ENCODE measurements around the gene ZNF491.
"Not testable (repeated sequence)": the region's sequence is repeated elsewhere in the genome, so short reads cannot be mapped to it uniquely, and the experiment has no call there.

The ZNF491 gene

DNA sequence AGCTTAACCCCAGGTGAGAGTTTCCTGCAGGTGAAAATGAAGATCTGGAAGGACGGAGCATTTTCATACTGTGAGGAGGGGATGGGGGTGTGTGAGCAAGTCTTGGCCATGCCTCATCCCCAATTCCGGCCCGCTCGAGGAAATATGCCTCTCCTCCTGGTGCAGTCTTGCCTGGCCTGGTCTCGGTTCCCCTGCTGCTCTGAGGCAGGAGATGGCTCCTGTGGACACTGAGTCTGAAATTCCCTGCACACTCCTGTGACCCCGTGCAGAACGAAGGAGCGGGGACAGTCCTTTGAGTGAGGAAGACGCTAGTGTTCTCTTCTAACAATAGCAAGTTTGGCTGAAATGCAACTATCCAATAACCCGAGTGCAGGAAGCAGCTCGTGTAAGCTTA lies 49.9 kb downstream of the ZNF491 start:
- Histone ChIP-seq H3K4me1 (ENCODE audit: control insufficient read depth, insufficient read depth, low read length) (peaks cover 4% of the 10 kb centered on the region), H3K4me3 (ENCODE audit: low read length) (peak overlapping the region; percentile 78), H3K9me3 (ENCODE audit: control insufficient read depth, low read length) (no peaks in the 10 kb centered on the region), H3K9ac (ENCODE audit: low read length) (no peak overlapping the region), H3K27me3 (replicated peaks; ENCODE audit: control insufficient read depth, insufficient read depth, low read length) (no peaks in the 10 kb centered on the region), H3K36me3 (ENCODE audit: control insufficient read depth, insufficient read depth, low read length, severe bottlenecking) (no peaks in the 10 kb centered on the region)
- no peak for DNase-seq (ENCODE audit: low read depth)

DNA sequence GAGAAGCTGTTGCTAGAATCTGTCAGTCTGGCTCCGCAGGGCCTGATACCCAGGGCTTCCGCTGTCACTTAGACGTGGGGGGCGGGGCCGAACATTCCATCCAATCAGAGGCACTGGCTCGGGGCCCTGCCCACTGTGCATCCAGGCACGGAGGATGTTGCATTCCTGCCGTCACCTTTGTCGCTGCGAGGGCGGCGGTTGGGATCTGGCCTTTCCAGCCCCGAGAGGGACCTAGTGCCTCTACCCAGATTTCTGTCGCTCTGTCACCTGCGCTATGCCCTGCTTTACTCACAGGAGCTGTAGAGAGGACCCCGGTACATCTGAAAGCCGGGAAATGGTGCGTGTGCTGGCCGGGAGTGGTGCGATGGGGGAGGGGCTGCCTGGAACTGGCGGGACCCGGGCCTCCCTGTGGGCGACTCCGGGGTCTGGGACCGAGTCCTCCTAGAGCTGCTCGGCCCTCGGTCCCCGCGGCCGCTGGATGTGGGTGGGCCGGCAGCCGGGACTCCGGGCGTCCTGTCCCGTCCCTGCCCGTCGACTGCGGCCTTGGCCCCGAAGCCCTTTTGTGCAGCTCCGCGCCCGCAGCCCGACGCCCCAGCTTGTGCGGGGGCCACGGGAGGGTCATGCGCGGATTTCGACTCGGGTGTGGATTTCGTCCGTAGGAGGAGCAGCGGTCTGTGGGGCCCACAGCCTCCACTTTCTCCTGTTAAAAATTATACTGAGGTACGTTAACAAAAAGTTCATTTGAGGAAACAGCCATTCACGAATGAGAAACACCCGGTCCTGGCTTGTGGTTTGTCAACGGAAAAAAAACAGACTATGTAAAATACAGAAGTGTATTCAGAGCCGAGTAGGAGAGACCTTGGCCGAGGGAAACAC lies 50.5 kb downstream of the ZNF491 start, which contains the start of gene ZNF439:
Gene ZNF439 (plus strand): TSS at position 133 of the 876 bp plus-strand sequence. CDS start 142 bp downstream, at position 275.
- peak; percentile 95 for DNase-seq (ENCODE audit: low read depth)
- peak within 1 kb of the TSS; percentile 78 for H3K4me3 ChIP-seq (ENCODE audit: low read length)

DNA sequence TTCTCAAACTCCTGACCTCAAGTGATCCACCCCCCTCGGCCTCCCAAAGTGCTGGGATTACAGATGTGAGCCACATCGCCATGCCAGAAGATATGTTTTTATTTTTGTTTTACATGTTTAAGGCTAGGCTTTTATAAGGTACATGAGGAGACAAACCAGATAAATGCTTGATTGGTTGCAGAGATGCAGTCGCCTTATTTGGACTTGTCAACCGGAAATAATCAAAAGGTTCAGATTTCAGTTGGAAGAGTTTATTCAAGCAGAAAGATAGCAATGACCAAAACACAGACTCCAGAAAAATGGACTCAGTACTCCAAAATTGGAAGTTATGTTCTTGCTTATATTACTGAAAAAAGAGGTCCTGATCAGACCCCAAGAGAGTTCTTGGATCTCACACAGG lies 52.0 kb downstream of the ZNF491 start:
- DNase-seq (ENCODE audit: low read depth), result peak; percentile 3
- H3K4me3 ChIP-seq (ENCODE audit: low read length); H3K4me1 ChIP-seq (ENCODE audit: control insufficient read depth, insufficient read depth, low read length); H3K36me3 ChIP-seq (ENCODE audit: control insufficient read depth, insufficient read depth, low read length, severe bottlenecking); H3K9me3 ChIP-seq (ENCODE audit: control insufficient read depth, low read length); H3K27me3 ChIP-seq (replicated peaks; ENCODE audit: control insufficient read depth, insufficient read depth, low read length); H3K9ac ChIP-seq (ENCODE audit: low read length): not testable (repeated sequence)

More for the DNA sequence above, 50.5 kb downstream of the ZNF491 start, which contains the start of gene ZNF439:
- Histone ChIP-seq H3K4me1 (ENCODE audit: control insufficient read depth, insufficient read depth, low read length) (peaks cover 4% of the 10 kb centered on the region), H3K36me3 (ENCODE audit: control insufficient read depth, insufficient read depth, low read length, severe bottlenecking) (no peaks in the 10 kb centered on the region), H3K9ac (ENCODE audit: low read length) (peak within 1 kb of the TSS; percentile 48), H3K9me3 (ENCODE audit: control insufficient read depth, low read length) (no peaks in the 10 kb centered on the region), H3K27me3 (replicated peaks; ENCODE audit: control insufficient read depth, insufficient read depth, low read length) (no peaks in the 10 kb centered on the region)

DNA sequence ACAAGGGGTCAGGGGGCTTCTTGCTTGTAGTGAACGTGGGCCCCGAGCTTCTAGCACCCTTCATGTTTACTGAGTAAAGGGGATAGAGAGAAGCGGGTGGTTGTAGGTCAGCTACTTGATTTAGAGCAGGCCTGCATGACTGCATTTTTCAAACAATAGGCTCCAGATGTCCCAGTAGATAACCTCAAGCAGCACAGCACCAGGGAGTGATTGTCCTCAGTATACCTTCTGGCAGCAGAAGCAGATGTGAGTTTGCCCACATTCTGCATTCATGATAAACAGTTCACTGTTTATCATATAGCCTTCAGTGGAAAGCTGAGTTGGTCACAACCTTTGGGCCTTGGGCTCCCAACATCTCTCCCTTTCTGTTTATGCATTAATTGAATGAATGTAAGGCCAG lies 55.0 kb downstream of the ZNF491 start:
- DNase-seq (ENCODE audit: low read depth), result no peak
- no peaks in the 10 kb centered on the region for H3K9me3 ChIP-seq (ENCODE audit: control insufficient read depth, low read length)
- H3K27me3 ChIP-seq (replicated peaks; ENCODE audit: control insufficient read depth, insufficient read depth, low read length), result no peaks in the 10 kb centered on the region
- H3K4me3 ChIP-seq (ENCODE audit: low read length), result no peak overlapping the region
- H3K9ac ChIP-seq (ENCODE audit: low read length), result no peak overlapping the region
- peaks cover under 1% of the 10 kb centered on the region for H3K4me1 ChIP-seq (ENCODE audit: control insufficient read depth, insufficient read depth, low read length)
- no peaks in the 10 kb centered on the region for H3K36me3 ChIP-seq (ENCODE audit: control insufficient read depth, insufficient read depth, low read length, severe bottlenecking)

DNA sequence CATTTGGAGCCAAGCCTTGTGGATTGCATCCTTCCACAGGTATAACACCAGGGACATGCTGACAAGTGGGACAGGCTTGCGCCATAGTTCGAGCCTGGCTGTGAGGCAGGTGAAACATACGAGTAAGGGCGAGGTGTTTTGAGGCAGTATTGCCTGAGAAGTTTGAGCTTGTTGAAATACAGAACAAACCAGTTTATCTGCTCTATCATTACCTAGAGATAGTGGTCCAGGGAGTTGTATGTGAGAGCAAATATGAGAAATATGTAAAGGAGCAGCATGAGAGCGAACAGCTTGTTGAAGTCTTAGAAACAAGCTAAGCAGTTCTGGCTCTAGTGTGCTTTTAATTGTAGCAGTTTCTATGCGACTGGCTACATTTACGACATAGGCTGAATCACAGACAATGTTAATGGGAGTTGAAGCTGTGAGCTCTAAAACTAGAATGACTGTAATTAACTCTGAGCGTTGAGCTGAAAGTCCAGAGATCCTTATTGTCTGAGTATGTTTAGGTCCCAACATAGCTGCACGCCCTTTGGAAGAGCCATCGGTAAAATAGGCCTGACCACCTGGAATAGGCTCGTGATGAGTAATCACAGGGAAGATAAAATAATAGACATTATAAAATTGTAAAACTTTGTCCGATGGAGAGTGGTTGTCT lies 58.4 kb downstream of the ZNF491 start:
- no peaks in the 10 kb centered on the region for H3K27me3 ChIP-seq (replicated peaks; ENCODE audit: control insufficient read depth, insufficient read depth, low read length)
- H3K36me3 ChIP-seq (ENCODE audit: control insufficient read depth, insufficient read depth, low read length, severe bottlenecking), result no peaks in the 10 kb centered on the region
- DNase-seq (ENCODE audit: low read depth), result no peak
- no peak overlapping the region for H3K4me3 ChIP-seq (ENCODE audit: low read length)
- H3K9me3 ChIP-seq (ENCODE audit: control insufficient read depth, low read length), result peaks cover 12% of the 10 kb centered on the region
- no peak overlapping the region for H3K9ac ChIP-seq (ENCODE audit: low read length)
- H3K4me1 ChIP-seq (ENCODE audit: control insufficient read depth, insufficient read depth, low read length), result no peaks in the 10 kb centered on the region
